Stomach (tissue), 9 donors: ENCODE data around the gene MYL2. TPM values are rescaled to one million over a fixed set of nuclear protein-coding genes. Genes with fewer than 3 reads are reported as not detected.

Experiments used
- DNase-seq, 2 donors: peaks; one replicate each; pipeline versions ENCODE4 v3.0.0 to v3.0.0-alpha.2; 2013 to 2019
- H3K27ac ChIP-seq, 5 donors: fragments of 200-600 bp in 4 of 5; sonication (generic) in 4 of 5; one replicate each; pipeline ENCODE4 v1.5.1; 2013 to 2019; ENCODE audit warnings: mild to moderate bottlenecking in 1 of 5, moderate library complexity in 1 of 5
- H3K27me3 ChIP-seq, 3 donors: fragments of 200-600 bp; sonication (generic); one replicate each; pipeline ENCODE4 v1.5.1; 2017 to 2019; ENCODE audit warnings: mixed run types in 1 of 3
- H3K36me3 ChIP-seq, 4 donors: fragments of 200-600 bp; sonication (generic); 1 replicate in 3 of 4; 2 replicates in 1 of 4; pipeline ENCODE4 v1.5.1; 2016 to 2019
- H3K4me1 ChIP-seq, 4 donors: fragments of 200-600 bp; sonication (generic); one replicate each; pipeline ENCODE4 v1.5.1; 2016 to 2019
- H3K4me3 ChIP-seq, 4 donors: fragments of 200-600 bp; sonication (generic) in 3 of 4; one replicate each; pipeline ENCODE4 v1.5.1; 2016 to 2019; ENCODE audit warnings: mild to moderate bottlenecking in 1 of 4
- H3K9me3 ChIP-seq, 4 donors: fragments of 200-600 bp; sonication (generic); one replicate each; pipeline ENCODE4 v1.5.1; 2016 to 2019
- CTCF ChIP-seq, 7 experiments: fragments of 450-650 bp in 4 of 7; fragments of 200-600 bp in 3 of 7; sonication (generic) in 3 of 7; IDR thresholded peaks; one replicate each; pipeline ENCODE4 v1.5.1; 2016 to 2019; ENCODE audit warnings: antibody characterized with exemption in 7 of 7, control low read depth in 2 of 7, mild to moderate bottlenecking in 1 of 7
- EP300 ChIP-seq: sonication (generic); formaldehyde crosslinking; IDR thresholded peaks from one replicate; pipeline ENCODE4 v1.6.1; 2017; ENCODE audit warnings: antibody characterized with exemption
- POLR2A ChIP-seq, 4 donors: fragments of 450-650 bp; IDR thresholded peaks; one replicate each; pipeline ENCODE4 v1.6.1; 2016; ENCODE audit warnings: antibody characterized with exemption in 4 of 4, control low read depth in 2 of 4, mild to moderate bottlenecking in 1 of 4, moderate library complexity in 1 of 4
- POLR2AphosphoS5 ChIP-seq, 3 donors: sonication (generic); formaldehyde crosslinking; IDR thresholded peaks; one replicate each; pipeline ENCODE4 v1.6.1; 2016; ENCODE audit warnings: antibody characterized with exemption in 3 of 3
- WGBS, 5 donors: extraction: QIAGEN DNeasy Blood & Tissue Kit in 3 of 5; methylation state at CpG; one replicate each; pipeline versions ENCODE4 v1.1.5 to v1.1.7; 2013 to 2018; 5-methylcytosine and 5-hydroxymethylcytosine counted together
- intact Hi-C: fragments of 100-400 bp; cut with DNase I; formaldehyde crosslinking; loops from one replicate; pipeline ENCODE4 v1.15.1; 2023; ENCODE audit warnings: low total_unique reads
- polyA plus RNA-seq, 3 donors: library from polyadenylated mRNA; stranded (reverse); fragments of 200-250 nt; gene quantifications; one replicate each; pipeline ENCODE4 v1.2.3, GENCODE V29; 2013
- total RNA-seq, 5 donors: library from RNA; depleted of rRNA; stranded (reverse); fragments of >200 nt; gene quantifications; one replicate each; pipeline versions ENCODE4 v1.1.0 to v1.2.3, GENCODE V29; 2014 to 2016
- donor health status: healthy with polysubstance abuse.
- donor health status: Bipolar disorder and iron deficiency.
- donor health status: healthy.

The MYL2 gene
- total and polyA plus RNA-seq, 8 donors = 1.1 to 38.0 (median 5.1) TPM; not detected in 4

GRCh38 chr12:110912263-110912662 lies 8.1 kb downstream of the MYL2 start:
- no peak for TF ChIP-seq CTCF (IDR thresholded peaks at IDR 0.05)
- TF ChIP-seq POLR2AphosphoS5 (IDR thresholded peaks at IDR 0.05) = no peak
- no peak for TF ChIP-seq POLR2A (IDR thresholded peaks at IDR 0.05)
- TF ChIP-seq EP300 = no peak
- WGBS, 5 donors = 78 to 92% (median 86%) methylated on average over 6 of the region's 6 CpGs
- Histone ChIP-seq H3K4me1 (no peaks in the 10 kb centered on the region), H3K36me3 (no peaks in the 10 kb centered on the region), H3K27me3 (peaks cover 0 to 13% (median 0%) of the 10 kb centered on the region in 3 donors), H3K4me3 (no peak overlapping the region), H3K9me3 (no peaks in the 10 kb centered on the region), H3K27ac (no peak overlapping the region)
- intact Hi-C loops = no loop called here
- DNase-seq = no peak

GRCh38 chr12:110908377-110909152 lies 11.8 kb downstream of the MYL2 start:
- intact Hi-C loops = no loop called here
- H3K27me3 ChIP-seq = peaks cover 0 to 23% (median 0%) of the 10 kb centered on the region in 3 donors
- H3K36me3 ChIP-seq = no peaks in the 10 kb centered on the region
- no peak for DNase-seq
- 54 to 60% (median 59%) methylated on average over 7 to 14 of the region's 14 CpGs for WGBS, 5 donors
- H3K4me1 ChIP-seq = no peaks in the 10 kb centered on the region
- H3K27ac ChIP-seq = no peak overlapping the region
- H3K9me3 ChIP-seq = no peaks in the 10 kb centered on the region
- no peak overlapping the region for H3K4me3 ChIP-seq
- TF ChIP-seq EP300 = no peak
- TF ChIP-seq CTCF (IDR thresholded peaks at IDR 0.05) = no peak
- no peak for TF ChIP-seq POLR2AphosphoS5 (IDR thresholded peaks at IDR 0.05)
- TF ChIP-seq POLR2A (IDR thresholded peaks at IDR 0.05) = no peak

- no peaks in the 10 kb centered on the region for H3K36me3 ChIP-seq
- no peak overlapping the region for H3K4me3 ChIP-seq
- WGBS, 5 donors = 57 to 78% (median 59%) methylated on average over 8 of the region's 8 CpGs
- intact Hi-C loops = no loop called here
- peaks cover 0 to 23% (median 0%) of the 10 kb centered on the region in 3 donors for H3K27me3 ChIP-seq
- no peak overlapping the region for H3K27ac ChIP-seq
- TF ChIP-seq POLR2A (IDR thresholded peaks at IDR 0.05) = no peak
- no peak for TF ChIP-seq EP300
- TF ChIP-seq CTCF (IDR thresholded peaks at IDR 0.05) = no peak
- no peak for TF ChIP-seq POLR2AphosphoS5 (IDR thresholded peaks at IDR 0.05)
- no peaks in the 10 kb centered on the region for H3K4me1 ChIP-seq
- no peaks in the 10 kb centered on the region for H3K9me3 ChIP-seq
- DNase-seq = no peak
Measured at GRCh38 chr12:110907583-110907982, 12.8 kb downstream of the MYL2 start.

GRCh38 chr12:110906985-110907384 lies 13.4 kb downstream of the MYL2 start:
- no peaks in the 10 kb centered on the region for H3K36me3 ChIP-seq
- WGBS, 5 donors = 67 to 85% (median 82%) methylated on average over 4 of the region's 4 CpGs
- peaks cover 0 to 23% (median 0%) of the 10 kb centered on the region in 3 donors for H3K27me3 ChIP-seq
- DNase-seq = no peak
- no peaks in the 10 kb centered on the region for H3K9me3 ChIP-seq
- no peak overlapping the region for H3K4me3 ChIP-seq
- intact Hi-C loops = no loop called here
- H3K4me1 ChIP-seq = no peaks in the 10 kb centered on the region
- TF ChIP-seq CTCF (IDR thresholded peaks at IDR 0.05) (no peak), POLR2AphosphoS5 (IDR thresholded peaks at IDR 0.05) (no peak), POLR2A (IDR thresholded peaks at IDR 0.05) (no peak)
- no peak overlapping the region for H3K27ac ChIP-seq
